HG02798 (cell line): ENCODE results near the gene GPR50.

Experiments used
- ATAC-seq: cut with Tn5 transposase; IDR thresholded peaks from one replicate; pipeline ENCODE4 v1.9.1; 2021; ENCODE audit warnings: mild to moderate bottlenecking; ENCODE audit not compliant: unreplicated experiment, poor library complexity

Gene GPR50

DNA sequence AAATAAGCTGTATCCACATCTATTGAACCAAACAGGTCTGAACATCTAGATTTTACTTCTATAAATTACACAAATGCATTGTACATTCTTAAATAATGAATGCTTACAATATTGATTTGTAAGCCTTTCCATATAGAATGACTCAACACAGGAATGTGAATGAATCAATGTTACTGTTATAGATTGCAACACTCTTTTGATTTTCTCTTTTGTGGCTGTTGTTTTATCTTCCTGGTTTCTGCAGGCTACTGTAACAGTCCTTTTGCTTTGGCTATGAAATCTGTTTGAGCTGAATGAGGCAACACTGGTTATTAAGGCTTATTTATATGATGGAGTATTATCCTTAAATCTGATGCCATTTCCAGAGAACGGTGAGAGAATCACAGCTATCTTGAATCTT is 49.5 kb downstream of the GPR50 start:
- no peak for ATAC-seq

DNA sequence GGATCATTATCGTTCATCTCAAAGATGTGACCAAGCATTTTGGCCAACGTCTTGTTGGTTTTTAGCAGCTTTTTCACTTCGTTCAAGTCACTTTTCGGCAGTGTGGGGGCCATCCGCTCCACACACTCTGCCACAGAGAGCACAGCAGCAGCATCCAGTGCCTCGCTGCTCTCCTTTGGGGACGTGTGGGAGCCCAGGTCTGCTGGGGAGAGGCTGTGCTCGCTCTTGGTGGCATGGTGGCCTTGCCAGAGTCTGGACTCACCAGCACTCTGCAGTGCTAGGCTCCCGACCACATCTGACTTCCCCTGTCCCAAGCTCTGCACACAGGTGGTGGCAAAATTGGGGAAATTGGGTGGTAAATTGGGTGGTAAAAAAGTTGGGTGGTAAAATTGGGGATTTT is 50.6 kb downstream of the GPR50 start:
- ATAC-seq, result no peak

DNA sequence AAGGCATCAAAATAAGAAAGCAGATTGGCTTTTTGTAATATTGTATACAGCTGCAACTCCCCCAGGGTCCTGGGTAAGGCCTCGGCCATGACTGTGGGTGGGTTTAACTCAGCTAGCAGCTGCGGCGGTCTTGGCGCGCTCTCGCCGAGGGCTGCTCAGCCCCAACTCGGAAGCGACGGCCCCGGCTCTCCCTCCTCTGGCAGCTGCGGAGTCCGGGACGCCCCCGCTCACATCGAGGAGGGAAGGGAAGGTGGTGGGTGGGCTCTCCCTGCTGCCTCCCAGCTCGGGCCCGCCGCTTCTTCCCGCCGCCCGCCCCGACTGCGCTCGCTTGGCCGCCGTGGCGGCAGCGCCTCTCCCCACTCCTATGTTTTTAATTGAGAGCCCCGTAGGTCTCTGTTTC is 51.2 kb downstream of the GPR50 start:
- ATAC-seq, result no peak

DNA sequence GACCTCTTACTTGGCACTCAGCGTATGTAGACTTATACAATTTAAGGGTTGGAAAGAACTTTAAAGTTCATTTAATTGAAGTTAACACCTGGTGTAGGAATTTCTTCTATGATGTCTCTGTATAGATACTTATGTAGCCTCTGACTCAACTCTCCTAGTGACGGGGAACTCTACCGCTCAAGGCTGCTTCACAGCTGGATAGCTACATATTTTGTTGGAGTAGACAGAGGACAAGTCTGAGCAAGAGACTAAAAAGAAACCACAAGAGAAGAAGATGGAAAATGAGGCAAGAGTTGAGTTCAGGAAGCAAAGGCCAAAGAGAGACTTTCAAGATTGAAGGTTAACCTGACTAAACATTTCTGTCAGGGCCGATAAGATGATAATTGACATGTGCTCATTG is 52.6 kb downstream of the GPR50 start:
- ATAC-seq, result no peak
